Measurements from ENCODE around the gene SNX21.

The SNX21 gene

GRCh38 chr20:45801851-45802250, 31.7 kb upstream of the SNX21 start:
- no peak overlapping the region for H3K4me3 ChIP-seq (ENCODE audit: low read depth, low read length)
- no peak for DNase-seq (ENCODE audit: low read depth)
- TF ChIP-seq CTCF (IDR thresholded peaks at IDR 0.05; ENCODE audit: insufficient read depth, low read depth, low read length, missing control alignments), result no peak

- TF ChIP-seq CTCF (IDR thresholded peaks at IDR 0.05; ENCODE audit: insufficient read depth, low read depth, low read length, missing control alignments), result no peak
- no peak overlapping the region for H3K4me3 ChIP-seq (ENCODE audit: low read depth, low read length)
- no peak for DNase-seq (ENCODE audit: low read depth)
Measured at GRCh38 chr20:45810191-45810970, 23.2 kb upstream of the SNX21 start.

GRCh38 chr20:45812157-45813005, 21.2 kb upstream of the SNX21 start, which contains the start of gene UBE2C:
UBE2C (plus strand) TSS chr20:45812644; CDS start chr20:45812696, 52 bp downstream.
- H3K4me3 ChIP-seq (ENCODE audit: low read depth, low read length), result peak within 1 kb of the TSS; percentile 92
- DNase-seq (ENCODE audit: low read depth), result peak; percentile 99
- no peak for TF ChIP-seq CTCF (IDR thresholded peaks at IDR 0.05; ENCODE audit: insufficient read depth, low read depth, low read length, missing control alignments)

GRCh38 chr20:45813006-45813340, 20.6 kb upstream of the SNX21 start:
- DNase-seq (ENCODE audit: low read depth), result no peak
- H3K4me3 ChIP-seq (ENCODE audit: low read depth, low read length), result peak overlapping the region; percentile 92
- TF ChIP-seq CTCF (IDR thresholded peaks at IDR 0.05; ENCODE audit: insufficient read depth, low read depth, low read length, missing control alignments), result no peak

GRCh38 chr20:45813489-45813888, 20.1 kb upstream of the SNX21 start:
- TF ChIP-seq CTCF (IDR thresholded peaks at IDR 0.05; ENCODE audit: insufficient read depth, low read depth, low read length, missing control alignments), result no peak
- no peak for DNase-seq (ENCODE audit: low read depth)
- H3K4me3 ChIP-seq (ENCODE audit: low read depth, low read length), result peak overlapping the region; percentile 92

GRCh38 chr20:45814314-45814713, 19.3 kb upstream of the SNX21 start:
- peak overlapping the region; percentile 92 for H3K4me3 ChIP-seq (ENCODE audit: low read depth, low read length)
- no peak for TF ChIP-seq CTCF (IDR thresholded peaks at IDR 0.05; ENCODE audit: insufficient read depth, low read depth, low read length, missing control alignments)
- DNase-seq (ENCODE audit: low read depth), result no peak
